Ishikawa (cell line): Measurements from ENCODE around the gene ATP9B.

Experiments used
- CEBPB ChIP-seq: IDR thresholded peaks from 2 replicates; pipeline ENCODE4 v1.6.1; 2012
- CREB1 ChIP-seq: IDR thresholded peaks from 2 replicates; pipeline ENCODE4 v1.6.1; 2012; ENCODE audit warnings: low read depth
- EGR1 ChIP-seq: IDR thresholded peaks from 2 replicates; pipeline ENCODE4 v1.6.1; 2012
- EP300 ChIP-seq: IDR thresholded peaks from 2 replicates; pipeline ENCODE4 v1.6.1; 2012; ENCODE audit warnings: borderline replicate concordance
- FOXM1 ChIP-seq: IDR thresholded peaks from 2 replicates; pipeline ENCODE4 v1.6.1; 2012; ENCODE audit warnings: low read depth, borderline replicate concordance
- MAX ChIP-seq: IDR thresholded peaks from 2 replicates; pipeline ENCODE4 v1.6.1; 2012
- NFIC ChIP-seq: IDR thresholded peaks from 2 replicates; pipeline ENCODE4 v1.6.1; 2012
- RAD21 ChIP-seq: IDR thresholded peaks from 2 replicates; pipeline ENCODE4 v1.6.1; 2012; ENCODE audit warnings: low read depth
- REST ChIP-seq: IDR thresholded peaks from 2 replicates; pipeline ENCODE4 v1.6.1; 2012; ENCODE audit warnings: low read depth, mild to moderate bottlenecking
- TAF1 ChIP-seq: IDR thresholded peaks from 2 replicates; pipeline ENCODE4 v1.6.1; 2012; ENCODE audit warnings: low read depth, mild to moderate bottlenecking
- TCF12 ChIP-seq: IDR thresholded peaks from 2 replicates; pipeline ENCODE4 v1.6.1; 2012; ENCODE audit warnings: low read depth
- TEAD4 ChIP-seq: IDR thresholded peaks from 2 replicates; pipeline ENCODE4 v1.6.1; 2012
- USF1 ChIP-seq: IDR thresholded peaks from 2 replicates; pipeline ENCODE4 v1.6.1; 2012
- YY1 ChIP-seq: IDR thresholded peaks from 2 replicates; pipeline ENCODE4 v1.6.1; 2012; ENCODE audit warnings: low read depth
- ZBTB7A ChIP-seq: IDR thresholded peaks from 2 replicates; pipeline ENCODE4 v1.6.1; 2012; ENCODE audit warnings: low read depth

Gene ATP9B

GRCh38 chr18:79275461-79275860 lies 206.3 kb downstream of the ATP9B start:
- TF ChIP-seq EP300 (no peak), TCF12 (no peak), TEAD4 (no peak), YY1 (no peak), TAF1 (no peak)

- TF ChIP-seq CEBPB: no peak
- no peak for TF ChIP-seq USF1
- TF ChIP-seq TAF1: no peak
- no peak for TF ChIP-seq FOXM1
- TF ChIP-seq CREB1: no peak
- TF ChIP-seq TCF12: no peak
- no peak for TF ChIP-seq EGR1
- no peak for TF ChIP-seq EP300
- no peak for TF ChIP-seq REST
Measured at GRCh38 chr18:79275992-79276391, 206.8 kb downstream of the ATP9B start.

- no peak for TF ChIP-seq CREB1
- TF ChIP-seq NFIC: no peak
- no peak for TF ChIP-seq EP300
- no peak for TF ChIP-seq CEBPB
- no peak for TF ChIP-seq EGR1
- TF ChIP-seq RAD21: no peak
- TF ChIP-seq REST: no peak
Measured at GRCh38 chr18:79278896-79279295, 209.7 kb downstream of the ATP9B start.

GRCh38 chr18:79283131-79283810 lies 214.1 kb downstream of the ATP9B start:
- TF ChIP-seq TAF1 (no peak), FOXM1 (no peak), EP300 (no peak), MAX (no peak), RAD21 (no peak), YY1 (no peak), USF1 (no peak), CEBPB (no peak), REST (no peak), TCF12 (no peak), ZBTB7A (no peak), NFIC (no peak), TEAD4 (no peak), EGR1 (no peak), CREB1 (no peak)

- TF ChIP-seq TAF1: no peak
- TF ChIP-seq MAX: no peak
- TF ChIP-seq FOXM1: no peak
- TF ChIP-seq ZBTB7A: no peak
- no peak for TF ChIP-seq CEBPB
- no peak for TF ChIP-seq NFIC
- no peak for TF ChIP-seq RAD21
- TF ChIP-seq CREB1: no peak
- TF ChIP-seq REST: no peak
- no peak for TF ChIP-seq EP300
- no peak for TF ChIP-seq YY1
- TF ChIP-seq EGR1: no peak
- no peak for TF ChIP-seq USF1
- TF ChIP-seq TCF12: no peak
Measured at GRCh38 chr18:79283929-79284328, 214.7 kb downstream of the ATP9B start.
